Activated T-helper 9 cell treated with anti-CD3 and anti-CD28 coated beads, Interleukin-2, amount 50 U/mL, for 16 hours (primary cell): ENCODE results near the gene SNAP47.

ENCODE experiments used
- DNase-seq: peaks from one replicate; pipeline ENCODE4 v3.0.0-alpha.2; 2020; ENCODE audit warnings: low read depth

SNAP47 gene

GRCh38 chr1:227798078-227798802 lies 63.0 kb downstream of the SNAP47 start:
- DNase-seq = no peak

- no peak for DNase-seq
Measured at GRCh38 chr1:227799756-227800155, 64.5 kb downstream of the SNAP47 start.

- DNase-seq = no peak
Measured at GRCh38 chr1:227803933-227804332, 68.7 kb downstream of the SNAP47 start.

- DNase-seq = no peak
Measured at GRCh38 chr1:227805606-227806197, 70.5 kb downstream of the SNAP47 start.

- DNase-seq = no peak
Measured at GRCh38 chr1:227808566-227808965, 73.3 kb downstream of the SNAP47 start.

- no peak for DNase-seq
Measured at GRCh38 chr1:227809026-227809425, 73.8 kb downstream of the SNAP47 start.

- DNase-seq = no peak
Measured at GRCh38 chr1:227813962-227814361, 78.7 kb downstream of the SNAP47 start.

- DNase-seq = no peak
Measured at GRCh38 chr1:227815468-227816409, 80.5 kb downstream of the SNAP47 start, which contains the start of gene PRSS38. Gene PRSS38, plus strand, starts transcription at chr1:227815675. Its CDS starts 42 bp downstream, at chr1:227815717.

GRCh38 chr1:227816750-227817446 lies 81.7 kb downstream of the SNAP47 start:
- no peak for DNase-seq

GRCh38 chr1:227823537-227823936 lies 88.3 kb downstream of the SNAP47 start:
- no peak for DNase-seq

GRCh38 chr1:227824204-227824603 lies 89.0 kb downstream of the SNAP47 start:
- no peak for DNase-seq

- DNase-seq = no peak
Measured at GRCh38 chr1:227828786-227829185, 93.6 kb downstream of the SNAP47 start.
